DMS114 treated with DMSO at 0.1 percent for 48 hours (cell line): ENCODE results near the gene SPATA17.
"Not testable (repeated sequence)": the region's sequence is repeated elsewhere in the genome, so short reads cannot be mapped to it uniquely, and the experiment has no call there.

ENCODE experiments used
- DNase-seq: peaks from one replicate; lab custom pipeline; 2025; ENCODE audit not compliant: unreplicated experiment; lab: John Stamatoyannopoulos, UW

Gene SPATA17, protein sequence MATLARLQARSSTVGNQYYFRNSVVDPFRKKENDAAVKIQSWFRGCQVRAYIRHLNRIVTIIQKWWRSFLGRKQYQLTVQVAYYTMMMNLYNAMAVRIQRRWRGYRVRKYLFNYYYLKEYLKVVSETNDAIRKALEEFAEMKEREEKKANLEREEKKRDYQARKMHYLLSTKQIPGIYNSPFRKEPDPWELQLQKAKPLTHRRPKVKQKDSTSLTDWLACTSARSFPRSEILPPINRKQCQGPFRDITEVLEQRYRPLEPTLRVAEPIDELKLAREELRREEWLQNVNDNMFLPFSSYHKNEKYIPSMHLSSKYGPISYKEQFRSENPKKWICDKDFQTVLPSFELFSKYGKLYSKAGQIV

DNA sequence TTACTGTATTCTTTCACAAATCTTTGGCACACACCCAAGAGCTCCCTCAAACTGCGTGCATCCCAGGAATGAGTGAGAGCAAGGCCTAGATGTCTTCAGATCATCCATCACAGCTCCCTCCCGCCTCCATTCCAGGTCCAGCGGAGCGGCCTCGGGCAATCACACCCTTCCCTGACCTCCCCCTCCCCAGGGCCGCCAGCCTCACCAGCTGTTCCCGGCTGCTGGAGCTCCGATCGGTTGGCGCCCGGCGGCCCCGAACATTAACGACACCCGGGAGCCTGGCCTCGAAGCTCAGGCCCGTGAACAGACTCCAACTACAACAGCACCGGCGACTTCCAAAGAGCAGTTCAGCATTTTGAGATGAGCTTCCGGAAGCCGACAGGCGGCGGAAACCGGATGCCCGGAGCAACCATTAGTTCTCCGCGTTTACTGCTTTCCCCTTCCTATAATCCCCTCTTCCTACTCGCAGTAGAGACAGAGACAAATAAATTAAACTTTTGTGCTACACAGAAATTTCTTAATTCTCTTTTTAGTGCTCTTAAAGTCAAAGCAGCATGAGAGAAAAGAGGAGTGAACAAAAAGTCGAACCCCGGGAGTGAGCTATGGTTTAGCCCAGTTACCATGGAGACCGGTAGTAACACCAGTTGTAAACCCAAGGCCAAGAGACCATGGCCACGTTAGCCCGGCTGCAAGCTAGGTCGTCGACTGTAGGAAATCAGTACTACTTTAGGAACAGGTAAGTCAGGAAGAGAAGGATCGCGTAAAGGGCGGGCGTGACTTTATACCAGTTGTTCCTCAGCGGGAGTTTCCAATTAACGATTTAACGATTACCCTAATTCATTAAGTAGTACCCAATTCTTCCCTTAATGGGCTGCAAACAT lies at the start of gene SPATA17, which contains the start of gene GPATCH2:
TSS of gene SPATA17 (plus strand) at position 634 of the 881 bp plus-strand sequence. CDS start at position 669, 35 bp downstream.
TSS of gene GPATCH2 (minus strand) at position 380 of the 881 bp plus-strand sequence. CDS start at position 261, 119 bp downstream.
- DNase-seq, result peak; percentile 97

DNA sequence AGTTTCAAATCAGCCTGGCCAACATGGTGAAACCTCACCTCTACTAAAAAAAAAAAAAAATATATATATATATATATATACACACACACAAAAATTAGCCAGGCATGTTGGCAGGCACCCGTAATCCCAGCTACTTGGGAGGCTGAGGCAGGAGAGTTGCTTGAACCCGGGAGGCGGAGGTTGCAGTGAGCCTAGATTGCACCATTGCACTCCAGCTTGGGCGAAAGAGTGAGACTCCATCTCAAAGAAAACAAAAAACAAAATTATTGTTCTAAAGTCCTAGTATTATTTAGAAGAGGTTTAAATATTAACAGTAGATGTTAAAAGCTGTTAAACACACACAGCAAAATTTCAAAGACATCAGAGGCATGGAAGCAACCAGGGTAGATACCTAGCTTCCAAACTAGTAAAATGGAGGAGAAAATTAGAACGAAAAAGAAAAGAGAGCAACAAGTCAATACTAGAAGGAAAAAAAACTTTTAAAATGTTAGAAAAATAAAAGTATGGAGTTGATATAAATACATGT lies 46.8 kb upstream of the SPATA17 start:
- not testable (repeated sequence) for DNase-seq

DNA sequence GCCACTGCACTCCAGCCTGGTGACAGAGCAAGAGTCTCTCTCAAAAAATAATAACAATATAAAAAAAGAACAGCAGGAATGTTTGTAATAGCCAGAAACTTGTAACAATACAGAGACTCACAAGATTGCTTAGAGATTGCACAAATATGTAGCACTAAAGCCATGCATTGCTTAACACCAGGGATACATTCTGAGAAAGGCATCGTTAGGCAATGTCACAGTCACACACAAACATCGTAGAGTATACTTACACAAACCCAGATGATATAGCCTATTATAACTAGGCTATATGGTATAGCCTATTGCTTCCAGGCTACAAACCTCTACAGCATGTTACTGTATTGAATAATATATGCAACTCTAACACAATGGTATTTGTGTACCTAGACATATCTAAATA lies 45.6 kb upstream of the SPATA17 start:
- DNase-seq, result no peak

DNA sequence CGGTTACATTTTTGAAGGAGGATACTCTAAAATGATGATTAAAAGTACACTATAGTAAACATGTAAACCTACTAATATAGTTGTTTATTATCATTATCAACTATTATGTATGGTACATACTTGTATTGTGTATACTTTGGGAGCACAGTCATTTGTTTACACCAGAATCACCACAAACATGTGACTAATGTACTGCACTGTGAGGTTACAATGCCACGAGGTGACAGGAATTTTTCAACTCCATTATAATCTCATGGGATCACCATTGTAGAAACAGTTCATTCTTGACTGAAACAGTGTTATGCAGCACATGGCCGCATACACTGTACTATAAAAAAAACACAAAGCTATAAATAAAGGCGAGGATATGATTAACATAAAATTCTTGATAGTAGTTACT lies 44.6 kb upstream of the SPATA17 start:
- no peak for DNase-seq

DNA sequence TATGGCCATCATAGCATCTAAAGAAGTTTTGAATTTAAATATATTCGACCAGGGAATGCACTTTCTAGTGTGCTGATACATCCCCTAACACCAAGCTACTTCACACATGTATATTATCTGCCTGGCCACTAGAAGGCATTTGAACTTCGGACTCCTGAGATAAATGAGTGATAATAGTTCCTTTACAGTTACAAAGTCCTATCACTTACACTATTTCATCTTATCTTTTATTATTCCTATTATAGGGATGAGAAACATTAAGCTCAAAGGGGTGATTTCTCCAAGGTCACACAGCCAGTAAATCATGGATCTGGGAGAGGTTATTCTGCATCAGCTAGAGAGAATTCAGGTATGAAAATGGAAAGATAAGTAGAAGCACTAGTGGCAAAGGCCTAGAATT lies 40.5 kb upstream of the SPATA17 start:
- no peak for DNase-seq

DNA sequence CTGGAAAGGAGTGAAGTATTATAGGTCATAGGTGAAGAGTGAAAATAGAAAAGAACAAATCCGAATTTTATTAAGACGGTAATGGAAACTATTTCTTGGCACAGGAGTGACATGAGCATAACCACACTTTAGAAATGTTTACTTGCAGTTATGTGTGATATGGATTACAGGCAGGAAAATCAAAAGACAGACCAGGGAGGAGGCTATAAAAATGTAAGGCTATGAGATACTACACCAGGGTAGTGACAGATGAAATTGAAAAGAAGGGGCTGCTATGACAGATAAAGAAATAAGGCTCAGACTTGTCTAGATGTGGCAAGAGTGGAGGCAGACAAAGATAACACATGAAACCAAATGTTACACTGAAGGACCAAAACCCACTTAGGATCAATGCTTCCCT lies 32.0 kb upstream of the SPATA17 start:
- no peak for DNase-seq

DNA sequence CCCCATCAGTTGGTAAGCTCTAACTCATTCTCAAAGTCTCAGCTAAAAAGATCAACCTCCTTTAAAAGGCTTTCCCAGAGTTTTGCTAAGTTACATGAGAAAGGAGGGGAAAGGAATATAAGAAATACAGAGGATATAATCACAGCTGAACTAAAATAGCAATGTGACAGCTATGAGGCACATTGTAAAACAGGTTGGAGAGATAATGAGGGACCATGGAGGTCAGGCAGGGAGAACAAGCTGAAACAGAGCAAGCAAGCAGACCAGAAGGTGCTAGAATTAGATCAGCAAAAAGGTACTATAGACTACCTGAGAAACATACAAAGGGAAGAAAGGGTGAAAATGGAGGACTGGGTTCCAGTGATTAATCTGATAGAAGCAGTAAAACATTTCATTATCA lies 28.8 kb upstream of the SPATA17 start:
- DNase-seq, result no peak

DNA sequence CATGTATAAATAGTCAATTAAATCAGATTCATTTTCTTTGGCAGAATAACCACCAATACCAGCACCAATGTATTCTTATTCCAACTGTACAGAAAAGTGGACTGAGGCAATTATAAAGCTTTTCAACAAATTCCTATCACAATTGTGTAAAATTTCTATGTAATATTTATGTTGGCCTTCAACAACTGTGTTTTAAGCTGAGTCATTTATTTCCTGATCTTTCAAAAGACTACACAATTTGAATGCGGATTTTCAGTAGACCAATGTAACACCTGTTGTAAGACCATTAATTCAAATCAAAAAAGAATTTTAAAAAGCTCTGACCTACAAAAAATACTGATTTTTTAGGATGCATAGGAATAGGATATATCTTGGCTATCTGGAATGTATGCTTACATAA lies 25.8 kb upstream of the SPATA17 start:
- no peak for DNase-seq

DNA sequence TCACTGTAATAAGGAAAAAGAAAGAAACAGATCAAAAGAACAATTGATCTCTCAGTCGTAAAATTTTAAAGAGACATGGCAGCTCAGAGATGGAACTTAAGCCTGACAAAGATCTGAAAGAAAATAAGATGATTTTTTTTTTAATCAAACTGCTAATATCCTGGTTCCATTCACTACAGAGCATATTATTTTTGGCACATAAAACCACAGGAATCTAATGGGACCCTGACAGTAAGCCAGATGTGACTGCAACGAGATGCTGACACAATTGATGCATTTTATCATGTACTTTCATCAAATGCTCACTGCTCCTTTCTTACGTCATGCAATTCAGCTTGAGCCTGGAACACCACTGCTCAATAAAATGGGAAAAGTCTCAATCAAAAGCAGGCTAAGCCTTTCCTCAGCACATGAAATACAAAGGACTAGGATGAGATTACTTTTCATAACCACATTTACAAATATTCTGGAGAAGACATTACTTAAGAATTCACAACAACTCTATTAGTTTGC lies 16.9 kb upstream of the SPATA17 start:
- no peak for DNase-seq

DNA sequence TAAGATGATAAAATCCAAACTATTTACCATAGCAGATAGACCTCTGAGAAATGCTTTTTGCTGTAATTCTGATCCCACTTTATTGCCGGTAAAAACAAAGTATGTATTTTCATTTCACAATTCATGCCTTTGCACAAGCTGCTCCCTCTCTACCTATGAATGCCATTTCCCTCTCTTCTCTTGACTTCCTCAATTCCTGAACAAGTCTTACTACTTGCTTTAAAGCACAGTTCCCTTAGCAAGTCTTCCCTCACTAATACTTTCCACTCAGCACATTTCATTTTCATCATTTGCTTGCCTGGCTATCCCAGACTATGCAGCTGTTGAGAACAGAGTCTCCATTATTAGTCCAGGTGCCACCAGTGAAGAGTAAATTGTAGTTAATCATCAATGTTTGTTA lies 14.0 kb upstream of the SPATA17 start:
- DNase-seq, result no peak

DNA sequence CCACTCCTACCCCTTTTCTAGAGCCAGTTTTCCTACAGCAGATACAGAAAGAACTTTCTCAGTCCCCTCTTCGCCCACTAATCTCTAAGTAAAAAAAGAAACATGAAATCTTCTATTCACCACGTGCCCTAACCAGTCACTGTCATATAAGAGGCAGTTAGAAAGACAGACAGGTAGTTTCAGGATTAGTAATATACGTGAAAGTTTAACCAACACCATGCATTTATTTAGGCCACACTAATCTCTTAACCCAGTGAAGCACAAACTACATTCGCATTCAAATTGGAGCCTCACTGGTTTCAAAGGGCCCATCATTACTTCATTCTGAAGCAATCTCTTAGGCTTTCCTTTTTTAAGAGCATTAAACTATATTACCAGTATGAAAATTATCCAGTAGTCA lies 10.3 kb upstream of the SPATA17 start:
- no peak for DNase-seq

DNA sequence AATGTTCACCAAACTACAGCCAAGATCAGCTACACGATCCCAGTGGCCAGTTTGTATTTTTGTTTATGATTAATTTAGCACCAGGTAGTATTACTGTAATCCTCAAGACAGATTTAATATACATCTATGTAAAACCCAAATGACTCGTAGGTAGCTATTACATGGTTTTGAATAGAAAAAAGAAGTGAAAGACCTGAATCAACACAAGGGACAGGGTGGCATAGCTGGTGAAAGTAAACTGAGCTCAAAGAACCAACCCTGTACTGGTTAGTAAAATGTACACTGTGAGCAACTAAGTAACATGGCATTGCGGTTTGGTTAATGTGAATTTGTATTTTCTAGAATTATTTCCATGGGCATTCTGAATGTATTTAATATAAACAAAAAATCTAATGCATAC lies 9.1 kb upstream of the SPATA17 start:
- DNase-seq, result no peak

DNA sequence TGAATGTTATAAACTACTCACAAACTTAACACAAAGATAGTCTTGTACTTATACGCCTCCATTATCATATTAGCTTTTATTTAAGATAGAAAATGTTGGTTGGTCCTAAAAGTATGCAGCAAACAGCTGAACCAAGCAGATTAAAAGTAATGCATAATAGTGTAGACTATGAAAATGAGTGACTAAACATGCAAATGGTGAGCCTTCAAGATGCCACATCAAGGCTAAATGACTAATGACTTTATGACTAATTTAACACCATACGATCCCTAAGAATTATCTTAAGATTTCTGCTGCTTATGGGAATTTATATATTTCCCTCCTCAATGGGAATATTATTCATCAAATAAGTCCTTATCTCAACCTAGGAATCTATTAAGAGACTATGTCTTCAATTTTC lies 4.8 kb upstream of the SPATA17 start:
- DNase-seq, result no peak

DNA sequence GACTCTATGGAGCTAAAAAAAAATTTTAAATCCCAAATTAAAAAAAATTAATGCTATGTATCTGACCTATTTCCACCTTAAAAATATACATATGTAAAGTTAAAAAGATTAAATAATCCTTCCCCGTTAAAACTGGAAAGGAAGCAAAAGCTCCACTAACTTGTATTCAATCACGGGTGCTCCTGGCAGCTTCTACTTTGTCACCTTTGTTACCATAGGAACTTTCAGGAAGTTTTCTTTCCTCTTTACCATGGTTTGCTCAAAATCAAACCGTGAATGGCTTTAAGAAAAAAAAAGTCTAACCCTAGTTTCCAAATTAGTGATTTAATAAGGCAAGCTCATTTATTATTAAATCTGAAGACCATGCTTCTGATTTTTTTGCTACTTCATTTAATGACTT lies 3.7 kb upstream of the SPATA17 start:
- no peak for DNase-seq

DNA sequence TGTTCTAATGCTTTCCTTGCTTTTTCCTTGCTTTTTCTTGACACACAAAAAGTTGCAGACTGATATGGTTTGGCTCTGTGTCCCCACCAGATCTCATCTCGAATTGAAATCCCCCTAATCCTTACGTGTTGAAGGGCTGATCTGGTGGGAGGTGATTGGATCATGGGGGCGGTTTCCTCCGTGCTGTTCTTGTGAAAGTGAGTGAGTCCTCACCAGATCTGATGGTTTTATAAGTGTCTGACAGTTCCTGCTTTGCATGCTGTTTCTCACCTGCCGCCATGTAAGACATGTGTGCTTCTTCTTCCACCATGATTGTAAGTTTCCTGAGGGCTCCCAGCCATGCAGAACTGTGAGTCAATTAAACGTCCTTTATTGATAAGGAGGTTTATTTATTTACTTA lies 11.3 kb downstream of the SPATA17 start:
- DNase-seq, result no peak

DNA sequence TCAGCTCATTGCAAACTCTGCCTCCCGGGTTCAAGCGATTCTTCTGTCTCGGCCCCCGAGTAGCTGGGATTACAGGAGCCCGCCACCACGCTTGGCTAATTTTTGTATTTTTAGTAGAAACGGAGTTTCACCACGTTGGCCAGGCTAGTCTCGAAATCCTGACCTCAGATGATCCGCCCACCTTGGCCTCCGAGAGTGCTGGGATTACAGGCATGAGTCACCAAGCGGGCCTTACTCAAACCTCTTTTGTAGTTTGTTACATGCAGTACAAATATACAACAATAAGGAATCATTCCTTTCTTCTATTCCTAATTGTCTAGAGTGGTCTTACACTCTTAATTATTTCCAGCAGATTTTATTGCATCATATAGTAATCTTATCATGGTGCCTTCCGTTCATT lies 16.6 kb downstream of the SPATA17 start:
- no peak for DNase-seq

DNA sequence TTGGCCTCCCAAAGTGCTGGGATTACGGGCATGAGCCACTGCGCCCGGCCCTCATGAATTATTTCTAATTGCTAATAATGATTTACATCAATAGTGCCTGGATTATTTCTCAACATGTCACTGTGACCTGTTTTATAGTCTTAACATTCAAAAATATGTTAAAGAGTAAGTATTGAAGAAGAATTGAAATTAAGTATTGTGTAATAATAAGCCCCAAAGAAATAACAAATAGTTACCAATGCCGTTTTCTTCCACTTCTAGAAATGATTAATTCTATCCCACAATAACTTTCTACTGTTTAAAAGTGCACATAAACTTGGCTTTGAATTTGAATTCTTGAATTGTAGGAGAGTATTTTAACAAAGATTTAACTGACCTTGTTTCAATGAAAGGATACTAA lies 19.5 kb downstream of the SPATA17 start:
- no peak for DNase-seq

DNA sequence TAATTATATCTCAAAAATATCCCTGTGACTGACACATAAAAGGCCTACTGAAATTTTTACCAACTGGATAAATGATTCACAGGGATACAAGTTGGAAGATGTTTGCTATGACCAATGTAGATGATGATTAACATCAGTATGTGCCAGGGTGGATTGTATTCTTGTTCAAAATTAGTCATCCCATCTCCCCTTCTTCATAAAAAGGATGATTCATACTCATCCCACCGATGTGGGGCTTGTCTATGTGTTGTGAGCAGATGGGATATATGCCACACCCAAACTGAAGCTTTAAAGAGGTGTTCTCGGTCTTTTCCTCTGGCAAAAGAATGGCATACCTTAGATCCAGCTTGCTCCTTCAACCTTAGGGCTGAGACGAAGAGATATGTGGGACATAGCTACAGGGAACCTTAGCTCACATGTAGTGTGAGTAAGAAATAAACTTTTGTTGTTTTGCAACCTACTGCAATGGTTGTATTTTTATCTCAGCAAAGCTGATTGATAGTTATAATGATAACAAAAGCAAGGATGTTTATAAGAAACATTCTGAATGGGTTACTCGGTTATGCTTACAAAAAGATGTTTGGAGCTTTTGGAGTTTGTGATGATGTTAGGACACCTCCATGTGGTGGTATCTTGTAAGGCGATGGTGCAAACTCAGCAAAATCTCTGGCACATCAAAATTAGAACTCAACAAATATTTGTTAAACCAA lies 29.4 kb downstream of the SPATA17 start:
- no peak for DNase-seq

DNA sequence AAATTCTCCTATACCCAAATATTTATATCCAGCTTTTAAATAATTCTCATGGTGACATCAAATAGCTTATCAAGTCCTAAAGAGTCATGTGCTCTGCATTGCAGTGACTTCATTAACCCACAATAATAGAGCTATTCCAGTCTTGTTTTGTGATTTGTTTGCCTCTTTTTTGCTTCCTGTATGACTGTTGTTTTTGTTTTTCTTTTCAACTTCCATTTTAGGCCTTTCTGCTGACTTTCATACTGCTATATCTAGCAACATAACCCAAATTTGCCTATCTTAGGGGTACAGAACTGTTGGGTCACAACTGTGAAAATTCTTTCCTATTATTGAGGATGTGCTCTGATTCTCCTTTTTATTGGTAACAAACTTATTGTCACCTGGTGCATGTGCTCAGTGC lies 30.3 kb downstream of the SPATA17 start:
- no peak for DNase-seq

DNA sequence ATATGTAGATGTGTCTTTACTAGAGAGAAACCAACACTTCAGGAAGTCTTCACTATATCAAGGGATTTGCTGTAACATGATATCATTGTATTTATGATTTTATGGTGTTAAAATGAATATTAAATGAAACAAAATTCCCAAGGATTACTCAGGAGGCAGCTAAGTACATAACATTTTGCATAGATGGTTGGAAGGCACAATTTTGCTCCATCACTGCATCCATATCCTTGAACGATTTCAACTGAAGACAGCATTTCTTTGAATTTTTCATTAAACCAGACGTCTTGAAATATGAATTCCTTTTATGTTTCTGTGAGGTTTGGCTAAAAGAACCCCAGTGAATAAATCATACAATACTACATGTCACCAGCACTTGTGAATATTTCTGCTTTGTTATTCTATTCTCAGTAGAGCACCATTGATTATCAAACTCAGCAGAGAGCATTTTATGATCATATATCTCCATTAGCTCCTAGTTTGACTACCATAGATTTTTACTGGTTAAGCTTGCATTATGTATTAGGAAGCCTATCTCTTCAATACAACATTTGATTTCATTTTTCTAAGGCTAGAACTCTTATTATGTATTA lies 37.3 kb downstream of the SPATA17 start:
- no peak for DNase-seq

DNA sequence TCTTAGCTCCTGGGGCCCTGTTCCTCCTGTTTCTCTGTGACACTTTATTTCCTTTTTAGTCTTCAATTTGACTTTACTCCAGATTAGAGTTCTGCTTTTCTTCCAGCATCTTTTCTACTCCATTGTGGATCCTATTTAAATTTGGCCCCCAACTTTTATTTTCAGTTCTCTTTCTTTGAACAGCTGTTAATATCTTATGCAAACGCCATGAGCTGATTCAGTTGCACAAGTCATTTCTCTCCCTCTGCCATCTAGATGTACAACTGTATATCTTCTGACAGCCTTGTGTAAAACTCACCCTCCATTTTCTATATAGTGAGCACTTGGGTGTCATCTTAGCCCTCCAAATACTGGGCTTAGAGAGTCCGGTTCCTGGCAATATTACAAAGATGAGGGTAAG lies 42.2 kb downstream of the SPATA17 start:
- no peak for DNase-seq
